GM12872 (cell line): ENCODE measurements around the gene C10orf67.

Experiments
- CTCF ChIP-seq: IDR thresholded peaks from 3 replicates; pipeline ENCODE4 v1.5.1; 2011; ENCODE audit warnings: low read depth, mild to moderate bottlenecking, low read length, moderate library complexity; ENCODE audit not compliant: insufficient read depth

The C10orf67 gene

GRCh38 chr10:23367896-23368595, 23.4 kb upstream of the C10orf67 start:
- TF ChIP-seq CTCF, result no peak

GRCh38 chr10:23364378-23364777, 19.8 kb upstream of the C10orf67 start:
- TF ChIP-seq CTCF, result no peak

- no peak for TF ChIP-seq CTCF
Observed at GRCh38 chr10:23363793-23364135, 19.2 kb upstream of the C10orf67 start.

GRCh38 chr10:23362879-23363792, 18.5 kb upstream of the C10orf67 start:
- TF ChIP-seq CTCF, result no peak

- no peak for TF ChIP-seq CTCF
Observed at GRCh38 chr10:23362069-23362830, 17.7 kb upstream of the C10orf67 start.

GRCh38 chr10:23361665-23362064, 17.1 kb upstream of the C10orf67 start:
- TF ChIP-seq CTCF, result no peak
